ENCODE results near the gene TTLL13.

Gene TTLL13

DNA sequence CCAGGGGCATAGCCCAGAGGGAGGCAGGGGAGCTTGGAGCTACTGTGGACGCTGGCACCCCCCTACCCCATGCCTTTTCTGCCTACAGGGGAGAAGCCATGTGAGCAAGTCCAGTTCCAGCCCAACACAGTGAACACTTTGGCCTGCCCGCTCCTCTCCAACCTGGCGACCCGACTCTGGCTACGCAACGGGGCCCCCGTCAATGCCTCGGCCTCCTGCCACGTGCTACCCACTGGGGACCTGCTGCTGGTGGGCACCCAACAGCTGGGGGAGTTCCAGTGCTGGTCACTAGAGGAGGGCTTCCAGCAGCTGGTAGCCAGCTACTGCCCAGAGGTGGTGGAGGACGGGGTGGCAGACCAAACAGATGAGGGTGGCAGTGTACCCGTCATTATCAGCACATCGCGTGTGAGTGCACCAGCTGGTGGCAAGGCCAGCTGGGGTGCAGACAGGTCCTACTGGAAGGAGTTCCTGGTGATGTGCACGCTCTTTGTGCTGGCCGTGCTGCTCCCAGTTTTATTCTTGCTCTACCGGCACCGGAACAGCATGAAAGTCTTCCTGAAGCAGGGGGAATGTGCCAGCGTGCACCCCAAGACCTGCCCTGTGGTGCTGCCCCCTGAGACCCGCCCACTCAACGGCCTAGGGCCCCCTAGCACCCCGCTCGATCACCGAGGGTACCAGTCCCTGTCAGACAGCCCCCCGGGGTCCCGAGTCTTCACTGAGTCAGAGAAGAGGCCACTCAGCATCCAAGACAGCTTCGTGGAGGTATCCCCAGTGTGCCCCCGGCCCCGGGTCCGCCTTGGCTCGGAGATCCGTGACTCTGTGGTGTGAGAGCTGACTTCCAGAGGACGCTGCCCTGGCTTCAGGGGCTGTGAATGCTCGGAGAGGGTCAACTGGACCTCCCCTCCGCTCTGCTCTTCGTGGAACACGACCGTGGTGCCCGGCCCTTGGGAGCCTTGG is 21.3 kb upstream of the TTLL13 start:
- Histone ChIP-seq H3K4me2 (ENCODE audit: low read length) (no peak overlapping the region), H3K9ac (ENCODE audit: low read length) (no peak overlapping the region), H3K27ac (ENCODE audit: low read depth, low read length, poor library complexity, severe bottlenecking) (no peak overlapping the region), H3K79me2 (ENCODE audit: insufficient read depth, low read length) (no peaks in the 10 kb centered on the region), H3K9me2 (ENCODE audit: low read depth, low read length) (no peaks in the 10 kb centered on the region), H3K27me3 (ENCODE audit: insufficient read depth, low read length) (no peaks in the 10 kb centered on the region), H3K4me3 (ENCODE audit: low read depth, low read length, poor library complexity, severe bottlenecking) (no peak overlapping the region), H3K4me1 (ENCODE audit: insufficient read depth, low read length, severe bottlenecking) (peaks cover 30% of the 10 kb centered on the region), H4K20me1 (ENCODE audit: insufficient read depth, low read length) (no peaks in the 10 kb centered on the region), H3K36me3 (ENCODE audit: insufficient read depth, low read length) (peaks cover 75% of the 10 kb centered on the region), H3F3A (ENCODE audit: insufficient read depth, low read length) (no peaks in the 10 kb centered on the region), H3K9me3 (ENCODE audit: low read length) (no peaks in the 10 kb centered on the region), H2AFZ (ENCODE audit: low read length) (no peak overlapping the region)
- TF ChIP-seq, protein P1, sequence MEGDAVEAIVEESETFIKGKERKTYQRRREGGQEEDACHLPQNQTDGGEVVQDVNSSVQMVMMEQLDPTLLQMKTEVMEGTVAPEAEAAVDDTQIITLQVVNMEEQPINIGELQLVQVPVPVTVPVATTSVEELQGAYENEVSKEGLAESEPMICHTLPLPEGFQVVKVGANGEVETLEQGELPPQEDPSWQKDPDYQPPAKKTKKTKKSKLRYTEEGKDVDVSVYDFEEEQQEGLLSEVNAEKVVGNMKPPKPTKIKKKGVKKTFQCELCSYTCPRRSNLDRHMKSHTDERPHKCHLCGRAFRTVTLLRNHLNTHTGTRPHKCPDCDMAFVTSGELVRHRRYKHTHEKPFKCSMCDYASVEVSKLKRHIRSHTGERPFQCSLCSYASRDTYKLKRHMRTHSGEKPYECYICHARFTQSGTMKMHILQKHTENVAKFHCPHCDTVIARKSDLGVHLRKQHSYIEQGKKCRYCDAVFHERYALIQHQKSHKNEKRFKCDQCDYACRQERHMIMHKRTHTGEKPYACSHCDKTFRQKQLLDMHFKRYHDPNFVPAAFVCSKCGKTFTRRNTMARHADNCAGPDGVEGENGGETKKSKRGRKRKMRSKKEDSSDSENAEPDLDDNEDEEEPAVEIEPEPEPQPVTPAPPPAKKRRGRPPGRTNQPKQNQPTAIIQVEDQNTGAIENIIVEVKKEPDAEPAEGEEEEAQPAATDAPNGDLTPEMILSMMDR (IDR thresholded peaks at IDR 0.05; ENCODE audit: low read length), result no peak
- no peak for TF ChIP-seq EZH2 (IDR thresholded peaks at IDR 0.05; ENCODE audit: borderline replicate concordance, low read length)

DNA sequence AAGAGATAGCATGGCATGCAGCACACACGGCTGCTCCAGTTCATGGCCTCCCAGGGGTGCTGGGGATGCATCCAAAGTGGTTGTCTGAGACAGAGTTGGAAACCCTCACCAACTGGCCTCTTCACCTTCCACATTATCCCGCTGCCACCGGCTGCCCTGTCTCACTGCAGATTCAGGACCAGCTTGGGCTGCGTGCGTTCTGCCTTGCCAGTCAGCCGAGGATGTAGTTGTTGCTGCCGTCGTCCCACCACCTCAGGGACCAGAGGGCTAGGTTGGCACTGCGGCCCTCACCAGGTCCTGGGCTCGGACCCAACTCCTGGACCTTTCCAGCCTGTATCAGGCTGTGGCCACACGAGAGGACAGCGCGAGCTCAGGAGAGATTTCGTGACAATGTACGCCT is 20.4 kb upstream of the TTLL13 start:
- H4K20me1 ChIP-seq (ENCODE audit: insufficient read depth, low read length), result no peaks in the 10 kb centered on the region
- no peaks in the 10 kb centered on the region for H3F3A ChIP-seq (ENCODE audit: insufficient read depth, low read length)
- peaks cover 66% of the 10 kb centered on the region for H3K36me3 ChIP-seq (ENCODE audit: insufficient read depth, low read length)

DNA sequence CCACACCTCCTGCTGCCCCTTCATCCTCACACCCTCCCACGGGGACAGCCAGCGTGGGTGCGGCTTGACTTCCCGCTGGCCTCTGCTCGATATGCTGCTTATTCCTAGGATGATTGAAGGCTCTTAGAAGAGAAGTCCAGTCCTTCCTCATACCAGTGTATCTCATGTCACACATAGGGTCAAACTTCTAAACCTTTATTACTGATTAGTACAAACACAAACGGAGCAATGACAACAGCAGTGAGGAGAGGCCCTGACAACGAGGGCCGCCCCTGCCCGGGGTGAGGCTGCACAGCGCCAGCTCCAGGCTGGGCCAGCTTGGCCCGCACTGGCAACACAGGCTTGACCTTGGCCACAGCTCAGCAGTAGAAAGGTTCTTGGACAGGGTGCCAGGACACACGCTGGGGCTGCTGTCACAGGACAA is 19.3 kb upstream of the TTLL13 start:
- Histone ChIP-seq H3K79me2 (ENCODE audit: insufficient read depth, low read length) (no peaks in the 10 kb centered on the region), H3K9me3 (ENCODE audit: low read length) (no peaks in the 10 kb centered on the region), H4K20me1 (ENCODE audit: insufficient read depth, low read length) (no peaks in the 10 kb centered on the region), H3K4me2 (ENCODE audit: low read length) (no peak overlapping the region), H2AFZ (ENCODE audit: low read length) (no peak overlapping the region), H3K27ac (ENCODE audit: low read depth, low read length, poor library complexity, severe bottlenecking) (no peak overlapping the region), H3K27me3 (ENCODE audit: insufficient read depth, low read length) (no peaks in the 10 kb centered on the region), H3K9me2 (ENCODE audit: low read depth, low read length) (no peaks in the 10 kb centered on the region), H3K36me3 (ENCODE audit: insufficient read depth, low read length) (peaks cover 56% of the 10 kb centered on the region), H3K4me3 (ENCODE audit: low read depth, low read length, poor library complexity, severe bottlenecking) (no peak overlapping the region), H3K4me1 (ENCODE audit: insufficient read depth, low read length, severe bottlenecking) (peaks cover 39% of the 10 kb centered on the region), H3K9ac (ENCODE audit: low read length) (no peak overlapping the region), H3F3A (ENCODE audit: insufficient read depth, low read length) (no peaks in the 10 kb centered on the region)
- TF ChIP-seq EZH2 (IDR thresholded peaks at IDR 0.05; ENCODE audit: borderline replicate concordance, low read length), result no peak
- TF ChIP-seq, protein P1 (IDR thresholded peaks at IDR 0.05; ENCODE audit: low read length), result no peak

More for the DNA sequence above, 20.4 kb upstream of the TTLL13 start:
- no peak for TF ChIP-seq EZH2 (IDR thresholded peaks at IDR 0.05; ENCODE audit: borderline replicate concordance, low read length)
- TF ChIP-seq, protein P1 (IDR thresholded peaks at IDR 0.05; ENCODE audit: low read length), result no peak
- peaks cover 30% of the 10 kb centered on the region for H3K4me1 ChIP-seq (ENCODE audit: insufficient read depth, low read length, severe bottlenecking)
- no peaks in the 10 kb centered on the region for H3K27me3 ChIP-seq (ENCODE audit: insufficient read depth, low read length)
- no peaks in the 10 kb centered on the region for H3K79me2 ChIP-seq (ENCODE audit: insufficient read depth, low read length)
- no peak overlapping the region for H3K4me3 ChIP-seq (ENCODE audit: low read depth, low read length, poor library complexity, severe bottlenecking)
- no peaks in the 10 kb centered on the region for H3K9me3 ChIP-seq (ENCODE audit: low read length)
- H3K27ac ChIP-seq (ENCODE audit: low read depth, low read length, poor library complexity, severe bottlenecking), result no peak overlapping the region
- H3K9ac ChIP-seq (ENCODE audit: low read length), result no peak overlapping the region
- H2AFZ ChIP-seq (ENCODE audit: low read length), result no peak overlapping the region
- H3K9me2 ChIP-seq (ENCODE audit: low read depth, low read length), result no peaks in the 10 kb centered on the region
- H3K4me2 ChIP-seq (ENCODE audit: low read length), result no peak overlapping the region
